ENCODE data around the gene LEF1. TPM values are rescaled to one million over a fixed set of nuclear protein-coding genes. Genes with fewer than 3 reads are reported as not detected.

The LEF1 gene
- total and polyA plus RNA-seq, 2 donors (not counting 3 experiments of a cell fraction or from before 2014, with no cell fraction given), result 0.46 TPM; not detected in 1

DNA sequence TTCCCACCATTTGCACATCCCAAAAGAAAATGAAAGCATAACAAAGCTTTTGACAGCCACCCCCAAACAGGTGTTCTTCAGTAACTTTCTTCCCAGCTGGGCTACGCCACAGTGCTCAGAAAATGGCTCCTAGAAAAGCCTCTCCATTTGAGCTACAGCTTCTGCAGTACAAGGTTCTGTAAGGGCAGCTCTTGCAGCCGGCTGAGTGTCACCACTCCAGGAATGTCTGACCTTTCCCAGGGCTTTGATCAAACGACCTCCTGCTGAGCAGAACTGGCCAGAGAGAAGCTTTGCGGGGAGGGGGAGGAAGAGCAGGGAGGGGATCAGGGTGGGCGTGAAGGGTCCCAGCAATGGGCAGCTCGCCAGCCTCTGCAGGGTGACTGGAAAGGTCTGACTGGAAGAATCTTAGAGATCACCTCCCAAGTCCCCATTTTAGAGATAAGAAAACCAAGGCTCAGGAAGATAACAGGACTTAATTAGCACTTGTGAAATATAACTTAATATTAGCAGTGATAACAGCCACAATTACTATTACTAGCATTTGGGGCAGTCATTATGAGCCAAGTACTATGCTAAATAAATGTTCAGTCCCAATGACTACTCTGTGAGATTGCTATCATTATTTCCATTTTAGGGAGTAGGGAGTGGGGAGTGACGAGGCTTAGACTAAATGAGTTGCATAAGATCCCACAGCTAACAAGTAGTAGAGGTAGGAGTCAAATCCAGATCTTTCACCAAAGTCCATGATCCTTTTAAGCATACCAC, 51.1 kb downstream of the LEF1 start:
- CTCF ChIA-PET, result no interaction called here

More for the DNA sequence above, 51.1 kb downstream of the LEF1 start:
- no peaks in the 10 kb centered on the region for H3K9me1 ChIP-seq (replicated peaks; ENCODE audit: control insufficient read depth, extremely low read depth, insufficient read depth, low read length)
- H3K4me3 ChIP-seq (replicated peaks in 1 of 3; ENCODE audit: insufficient read depth in 1 of 3, low read depth in 1 of 3, low read length in 3 of 3), result no peak overlapping the region
- no peaks in the 10 kb centered on the region for H3K36me3 ChIP-seq (ENCODE audit: control insufficient read depth in 2 of 2, extremely low read depth in 1 of 2, insufficient read depth in 2 of 2, low read length in 2 of 2)
- dilution Hi-C loops (cut with MboI; ENCODE audit: extremely low pct_ligation_motif_present, low sequenced_read_pairs), result no loop called here
- no peaks in the 10 kb centered on the region for H3K4me1 ChIP-seq (ENCODE audit: control insufficient read depth, extremely low read depth, insufficient read depth, low read length)
- no peaks in the 10 kb centered on the region for H3K79me2 ChIP-seq (ENCODE audit: control insufficient read depth, insufficient read depth, low read length)
- intact Hi-C loops (cut with micrococcal nuclease), result no loop called here
- no peaks in the 10 kb centered on the region for H3K9me3 ChIP-seq (replicated peaks; ENCODE audit: control insufficient read depth, insufficient read depth, low read length)
- no peak overlapping the region for H3K27ac ChIP-seq (ENCODE audit: insufficient read depth, low read depth, low read length)
- DNase-seq (ENCODE audit: low read depth, low spot score) (no peak), FAIRE-seq (no peak)
- no TSS peak for BruUV-seq (replicated peaks)
- no peaks in the 10 kb centered on the region for H4K20me1 ChIP-seq (replicated peaks; ENCODE audit: control insufficient read depth, extremely low read depth, insufficient read depth, low read length)
- peaks cover 1 to 2% of the 10 kb centered on the region in 2 experiments for H3K27me3 ChIP-seq (ENCODE audit: control insufficient read depth in 2 of 2, insufficient read depth in 2 of 2, low read length in 2 of 2)
- POLR2A ChIA-PET, result no interaction called here
- no peak overlapping the region for H3K4me2 ChIP-seq (ENCODE audit: insufficient read depth, low read length)
- H3K9ac ChIP-seq (replicated peaks; ENCODE audit: extremely low read depth, insufficient read depth, low read length), result no peak overlapping the region
- no peak overlapping the region for H2AFZ ChIP-seq (ENCODE audit: low read depth, low read length)
- TF ChIP-seq JUN (IDR thresholded peaks at IDR 0.05; ENCODE audit: borderline replicate concordance, insufficient read depth, insufficient read length, low read depth), result no peak
- TF ChIP-seq POLR2A (IDR thresholded peaks at IDR 0.05; ENCODE audit: low read depth, low read length), result no peak
- TF ChIP-seq, protein P1, sequence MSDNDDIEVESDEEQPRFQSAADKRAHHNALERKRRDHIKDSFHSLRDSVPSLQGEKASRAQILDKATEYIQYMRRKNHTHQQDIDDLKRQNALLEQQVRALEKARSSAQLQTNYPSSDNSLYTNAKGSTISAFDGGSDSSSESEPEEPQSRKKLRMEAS (IDR thresholded peaks at IDR 0.05; ENCODE audit: insufficient read depth, insufficient read length), result no peak
- no peak for TF ChIP-seq POLR2AphosphoS5 (IDR thresholded peaks at IDR 0.05; ENCODE audit: insufficient read depth, low read depth, low read length)
- TF ChIP-seq, protein P2, sequence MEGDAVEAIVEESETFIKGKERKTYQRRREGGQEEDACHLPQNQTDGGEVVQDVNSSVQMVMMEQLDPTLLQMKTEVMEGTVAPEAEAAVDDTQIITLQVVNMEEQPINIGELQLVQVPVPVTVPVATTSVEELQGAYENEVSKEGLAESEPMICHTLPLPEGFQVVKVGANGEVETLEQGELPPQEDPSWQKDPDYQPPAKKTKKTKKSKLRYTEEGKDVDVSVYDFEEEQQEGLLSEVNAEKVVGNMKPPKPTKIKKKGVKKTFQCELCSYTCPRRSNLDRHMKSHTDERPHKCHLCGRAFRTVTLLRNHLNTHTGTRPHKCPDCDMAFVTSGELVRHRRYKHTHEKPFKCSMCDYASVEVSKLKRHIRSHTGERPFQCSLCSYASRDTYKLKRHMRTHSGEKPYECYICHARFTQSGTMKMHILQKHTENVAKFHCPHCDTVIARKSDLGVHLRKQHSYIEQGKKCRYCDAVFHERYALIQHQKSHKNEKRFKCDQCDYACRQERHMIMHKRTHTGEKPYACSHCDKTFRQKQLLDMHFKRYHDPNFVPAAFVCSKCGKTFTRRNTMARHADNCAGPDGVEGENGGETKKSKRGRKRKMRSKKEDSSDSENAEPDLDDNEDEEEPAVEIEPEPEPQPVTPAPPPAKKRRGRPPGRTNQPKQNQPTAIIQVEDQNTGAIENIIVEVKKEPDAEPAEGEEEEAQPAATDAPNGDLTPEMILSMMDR (IDR thresholded peaks at IDR 0.05; ENCODE audit: extremely low read depth in 1 of 2, insufficient read depth in 1 of 2, low read depth in 1 of 2, low read length in 2 of 2), result no peak
- no peak for TF ChIP-seq GATA2 (IDR thresholded peaks at IDR 0.05; ENCODE audit: insufficient read depth, insufficient read length, low read depth, low read length)
- no peak for TF ChIP-seq MYC (IDR thresholded peaks at IDR 0.05; ENCODE audit: low read depth, low read length)
- TF ChIP-seq EZH2 (IDR thresholded peaks at IDR 0.05; ENCODE audit: borderline replicate concordance, low read depth, low read length, severe bottlenecking), result no peak
- no peak for TF ChIP-seq FOS (IDR thresholded peaks at IDR 0.05; ENCODE audit: borderline replicate concordance, insufficient read depth, low read length)

All from endothelial cell of umbilical vein (primary cell).